CD4-positive, alpha-beta T cell treated with Interleukin-15 for 1 hour (primary cell): ENCODE data around the gene SPECC1.
A peak's percentile ranks its signal among the peaks of the same experiment; 100 is the strongest.
"Not testable (repeated sequence)": the region's sequence is repeated elsewhere in the genome, so short reads cannot be mapped to it uniquely, and the experiment has no call there.

Experiments used
- DNase-seq: peaks from one replicate; pipeline ENCODE4 v3.0.0-alpha.2; 2020

The SPECC1 gene

GRCh38 chr17:20009302-20010098, at the start of gene SPECC1:
Gene SPECC1 (plus strand): TSS chr17:20009359. CDS start chr17:20096652, 87,293 bp downstream.
- peak; percentile 83 for DNase-seq

GRCh38 chr17:19962954-19963353, 46.2 kb upstream of the SPECC1 start:
- DNase-seq: not testable (repeated sequence)

- no peak for DNase-seq
These were observed 36.0 kb upstream of the SPECC1 start for GRCh38 chr17:19973156-19973555.

GRCh38 chr17:19975601-19976000, 33.6 kb upstream of the SPECC1 start:
- DNase-seq: no peak

- peak; percentile 90 for DNase-seq
These were observed 31.6 kb upstream of the SPECC1 start, which contains the start of gene AKAP10 for GRCh38 chr17:19977293-19978208. Gene AKAP10 (minus strand): TSS chr17:19977828. CDS start chr17:19977679, 149 bp downstream.

- no peak for DNase-seq
These were observed 30.9 kb upstream of the SPECC1 start for GRCh38 chr17:19978209-19978802.

- DNase-seq: no peak
These were observed 30.4 kb upstream of the SPECC1 start for GRCh38 chr17:19978805-19979211.

GRCh38 chr17:19979917-19980770, 29.0 kb upstream of the SPECC1 start:
- DNase-seq: no peak

- DNase-seq: no peak
These were observed 22.0 kb upstream of the SPECC1 start for GRCh38 chr17:19986941-19987861.

- DNase-seq: no peak
These were observed 21.3 kb upstream of the SPECC1 start for GRCh38 chr17:19987897-19988296.

- no peak for DNase-seq
These were observed 17.8 kb upstream of the SPECC1 start for GRCh38 chr17:19991252-19991885.

GRCh38 chr17:19992803-19993713, 16.1 kb upstream of the SPECC1 start:
- peak; percentile 71 for DNase-seq

GRCh38 chr17:19996086-19996485, 13.1 kb upstream of the SPECC1 start:
- no peak for DNase-seq

- DNase-seq: no peak
These were observed 12.7 kb upstream of the SPECC1 start for GRCh38 chr17:19996502-19996901.

GRCh38 chr17:20008242-20009051, 712 bp upstream of the SPECC1 start:
- no peak for DNase-seq

- DNase-seq: no peak
These were observed 182 bp upstream of the SPECC1 start for GRCh38 chr17:20009052-20009301.

GRCh38 chr17:20010099-20010863, 1.1 kb downstream of the SPECC1 start:
- no peak for DNase-seq

GRCh38 chr17:20010936-20011335, 1.8 kb downstream of the SPECC1 start:
- DNase-seq: no peak
